Caco-2 (cell line): ENCODE measurements around the gene SLC25A51. TPM values are rescaled to one million over a fixed set of nuclear protein-coding genes. Genes with fewer than 3 reads are reported as not detected.

Experiments used
- BruUV-seq: library from RNA; stranded (reverse); fragments of 400-500 nt; replicated peaks from 2 replicates; lab custom pipeline; 2021; lab: Mats Ljungman, UMichigan
- CTCF ChIA-PET: fragments of 300-600 bp; sonication (Branson Sonifier 250); formaldehyde crosslinking; loops from one replicate; lab custom pipeline; 2022; ENCODE audit warnings: antibody characterized with exemption; lab: Charles Lee
- POLR2A ChIA-PET: fragments of 300-600 bp; sonication (Branson Sonifier 250); formaldehyde crosslinking; loops from one replicate; lab custom pipeline; 2022; ENCODE audit warnings: antibody characterized with exemption; lab: Charles Lee
- DNase-seq, 2 experiments: peaks; one replicate each; pipeline versions ENCODE4 v3.0.0 to v3.0.0-alpha.2; 2020 to 2022
- H3K27me3 ChIP-seq: replicated peaks from 2 replicates; pipeline ENCODE4 v1.6.0; 2011; ENCODE audit warnings: low read length; ENCODE audit not compliant: control insufficient read depth, insufficient read depth
- H3K36me3 ChIP-seq: 2 replicates; pipeline ENCODE4 v1.5.1; 2011; ENCODE audit warnings: low read length; ENCODE audit not compliant: control insufficient read depth, insufficient read depth
- H3K4me1 ChIP-seq: fragments of 250-450 bp; sonication (Bioruptor Pico); 2 replicates; pipeline ENCODE4 v1.5.1; 2020; ENCODE audit warnings: mild to moderate bottlenecking
- H3K4me3 ChIP-seq: 2 replicates; pipeline ENCODE4 v1.5.1; 2011; ENCODE audit warnings: low read depth, mild to moderate bottlenecking, control low read depth, low read length
- H3K9me3 ChIP-seq: fragments of 250-450 bp; sonication (Bioruptor Pico); 2 replicates; pipeline ENCODE4 v1.5.1; 2020; ENCODE audit warnings: mild to moderate bottlenecking, moderate library complexity
- H3K27ac Mint-ChIP-seq: one replicate; pipeline ENCODE4 v1.8.0; 2022; ENCODE audit warnings: mixed read lengths; ENCODE audit not compliant: unreplicated experiment
- H3K27me3 Mint-ChIP-seq: one replicate; pipeline ENCODE4 v1.8.0; 2022; ENCODE audit warnings: mixed read lengths; ENCODE audit not compliant: insufficient read depth, unreplicated experiment
- H3K36me3 Mint-ChIP-seq: one replicate; pipeline ENCODE4 v1.8.0; 2022; ENCODE audit warnings: mild to moderate bottlenecking, mixed read lengths; ENCODE audit not compliant: insufficient read depth, unreplicated experiment
- H3K4me1 Mint-ChIP-seq: one replicate; pipeline ENCODE4 v1.8.0; 2022; ENCODE audit warnings: low read depth, mixed read lengths; ENCODE audit not compliant: unreplicated experiment
- H3K4me3 Mint-ChIP-seq: one replicate; pipeline ENCODE4 v1.8.0; 2022; ENCODE audit warnings: mild to moderate bottlenecking, moderate library complexity, mixed read lengths; ENCODE audit not compliant: unreplicated experiment
- H3K9me3 Mint-ChIP-seq: one replicate; pipeline ENCODE4 v1.8.0; 2022; ENCODE audit warnings: mixed read lengths; ENCODE audit not compliant: unreplicated experiment
- intact Hi-C: fragments of 100-400 bp; cut with micrococcal nuclease; formaldehyde crosslinking; loops from one replicate; pipeline ENCODE4 v1.10.0; 2022; ENCODE audit not compliant: unreplicated experiment
- total RNA-seq: library from RNA; stranded (reverse); gene quantifications from 2 replicates; pipeline ENCODE4 v1.2.3, GENCODE V29; 2022
- TF ChIP-seq, protein P1 (sequence below), 2 experiments: fragments of 200-600 bp in 1 of 2; IDR thresholded peaks; 1 replicate in 1 of 2; 2 replicates in 1 of 2; pipeline versions ENCODE4 v1.5.1 to v1.8.0; 2011 to 2022; ENCODE audit warnings: antibody characterized with exemption in 1 of 2, control low read depth in 1 of 2, inconsistent platforms in 1 of 2, low read depth in 1 of 2, low read length in 1 of 2, mild to moderate bottlenecking in 1 of 2, moderate library complexity in 1 of 2; ENCODE audit not compliant: insufficient read depth in 1 of 2, severe bottlenecking in 1 of 2, unreplicated experiment in 1 of 2

Gene SLC25A51
- total RNA-seq, 1 experiment from 2014 or later = 29.1 TPM

DNA sequence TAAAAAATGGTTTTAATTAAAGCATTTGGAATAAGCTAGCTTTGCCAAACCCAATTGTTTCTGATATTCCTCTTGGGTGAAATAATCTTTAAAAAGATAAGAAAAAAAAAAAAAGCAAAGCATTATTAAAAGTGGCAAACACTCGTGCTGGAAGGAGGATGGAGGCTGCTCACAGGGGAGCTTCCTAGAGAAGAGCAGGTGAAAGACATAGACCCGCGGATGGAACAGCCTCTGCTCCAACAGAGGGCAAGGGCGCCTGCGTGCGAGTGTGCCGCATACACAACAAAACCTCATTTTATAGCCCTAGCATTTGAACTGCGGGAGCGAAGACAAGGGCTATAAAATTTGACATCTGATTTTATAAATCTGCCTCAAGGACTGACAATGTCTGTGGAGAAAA, 33.4 kb upstream of the SLC25A51 start:
- POLR2A ChIA-PET = interaction anchor here (0.7 kb wide), 1 partner anchor 80 kb away, joined by 6 read pairs; no protein-coding TSS in a partner anchor
- CTCF ChIA-PET = no interaction called here
- no peaks in the 10 kb centered on the region for H3K27me3 ChIP-seq
- no peak overlapping the region for H3K4me3 ChIP-seq
- Mint-ChIP-seq H3K4me3 (no peak overlapping the region), H3K27me3 (no peaks in the 10 kb centered on the region), H3K4me1 (peaks cover 14% of the 10 kb centered on the region), H3K36me3 (peaks cover 6% of the 10 kb centered on the region), H3K27ac (no peak overlapping the region), H3K9me3 (no peaks in the 10 kb centered on the region)
- H3K4me1 ChIP-seq = peaks cover 26% of the 10 kb centered on the region
- TF ChIP-seq, protein P1, sequence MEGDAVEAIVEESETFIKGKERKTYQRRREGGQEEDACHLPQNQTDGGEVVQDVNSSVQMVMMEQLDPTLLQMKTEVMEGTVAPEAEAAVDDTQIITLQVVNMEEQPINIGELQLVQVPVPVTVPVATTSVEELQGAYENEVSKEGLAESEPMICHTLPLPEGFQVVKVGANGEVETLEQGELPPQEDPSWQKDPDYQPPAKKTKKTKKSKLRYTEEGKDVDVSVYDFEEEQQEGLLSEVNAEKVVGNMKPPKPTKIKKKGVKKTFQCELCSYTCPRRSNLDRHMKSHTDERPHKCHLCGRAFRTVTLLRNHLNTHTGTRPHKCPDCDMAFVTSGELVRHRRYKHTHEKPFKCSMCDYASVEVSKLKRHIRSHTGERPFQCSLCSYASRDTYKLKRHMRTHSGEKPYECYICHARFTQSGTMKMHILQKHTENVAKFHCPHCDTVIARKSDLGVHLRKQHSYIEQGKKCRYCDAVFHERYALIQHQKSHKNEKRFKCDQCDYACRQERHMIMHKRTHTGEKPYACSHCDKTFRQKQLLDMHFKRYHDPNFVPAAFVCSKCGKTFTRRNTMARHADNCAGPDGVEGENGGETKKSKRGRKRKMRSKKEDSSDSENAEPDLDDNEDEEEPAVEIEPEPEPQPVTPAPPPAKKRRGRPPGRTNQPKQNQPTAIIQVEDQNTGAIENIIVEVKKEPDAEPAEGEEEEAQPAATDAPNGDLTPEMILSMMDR (IDR thresholded peaks at IDR 0.05; ENCODE audit: insufficient read depth in 1 of 2, low read depth in 1 of 2, low read length in 1 of 2, severe bottlenecking in 1 of 2, unreplicated experiment in 1 of 2) = no peak
- DNase-seq = no peak
- no TSS peak for BruUV-seq
- H3K9me3 ChIP-seq = no peaks in the 10 kb centered on the region
- no peaks in the 10 kb centered on the region; the same call in 1 of the 2 replicates for H3K36me3 ChIP-seq
- intact Hi-C loops = no loop called here

GRCh38 chr9:37936965-37937364, 33.0 kb upstream of the SLC25A51 start:
- Histone ChIP-seq H3K9me3 (no peaks in the 10 kb centered on the region), H3K4me3 (no peak overlapping the region), H3K36me3 (no peaks in the 10 kb centered on the region; the same call in 1 of the 2 replicates), H3K27me3 (no peaks in the 10 kb centered on the region), H3K4me1 (peaks cover 22% of the 10 kb centered on the region)
- no peak for DNase-seq
- peaks cover 6% of the 10 kb centered on the region for H3K36me3 Mint-ChIP-seq
- no peak overlapping the region for H3K4me3 Mint-ChIP-seq
- intact Hi-C loops = no loop called here
- H3K4me1 Mint-ChIP-seq = peaks cover 10% of the 10 kb centered on the region
- H3K27me3 Mint-ChIP-seq = no peaks in the 10 kb centered on the region
- H3K9me3 Mint-ChIP-seq = no peaks in the 10 kb centered on the region
- TF ChIP-seq, protein P1 (IDR thresholded peaks at IDR 0.05; ENCODE audit: insufficient read depth in 1 of 2, low read depth in 1 of 2, low read length in 1 of 2, severe bottlenecking in 1 of 2, unreplicated experiment in 1 of 2) = no peak
- POLR2A ChIA-PET = interaction anchor here (0.7 kb wide), 1 partner anchor 81 kb away, joined by 6 read pairs; no protein-coding TSS in a partner anchor
- no TSS peak for BruUV-seq
- no peak overlapping the region for H3K27ac Mint-ChIP-seq
- CTCF ChIA-PET = no interaction called here

DNA sequence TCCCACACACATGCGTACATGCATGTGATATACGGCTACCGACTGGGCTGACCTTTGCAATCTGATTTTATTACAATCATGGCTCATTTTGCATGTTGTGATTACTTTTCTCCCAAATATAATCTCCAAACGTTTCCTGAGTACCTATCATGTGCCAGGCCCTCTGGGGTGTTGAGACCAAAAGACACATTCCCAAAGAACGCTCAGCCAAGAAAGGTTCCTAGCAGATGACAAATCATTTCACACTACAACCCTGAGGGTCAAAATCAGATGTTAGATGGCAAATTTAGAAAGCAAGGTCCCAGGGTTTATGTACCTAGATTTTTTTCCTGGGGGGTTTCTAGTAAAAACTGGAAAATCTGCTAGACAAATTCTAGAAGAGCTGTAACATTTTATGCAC, 32.4 kb upstream of the SLC25A51 start:
- H3K4me3 ChIP-seq = no peak overlapping the region
- DNase-seq = no peak
- TF ChIP-seq, protein P1 (IDR thresholded peaks at IDR 0.05; ENCODE audit: insufficient read depth in 1 of 2, low read depth in 1 of 2, low read length in 1 of 2, severe bottlenecking in 1 of 2, unreplicated experiment in 1 of 2) = no peak
- CTCF ChIA-PET = no interaction called here
- intact Hi-C loops = no loop called here
- no peaks in the 10 kb centered on the region for H3K9me3 Mint-ChIP-seq
- peaks cover 6% of the 10 kb centered on the region for H3K4me1 Mint-ChIP-seq
- BruUV-seq = no TSS peak
- H3K36me3 Mint-ChIP-seq = peaks cover 9% of the 10 kb centered on the region
- POLR2A ChIA-PET = no interaction called here
- H3K36me3 ChIP-seq = no peaks in the 10 kb centered on the region; the same call in 1 of the 2 replicates
- no peak overlapping the region for H3K27ac Mint-ChIP-seq
- no peaks in the 10 kb centered on the region for H3K27me3 ChIP-seq
- no peak overlapping the region for H3K4me3 Mint-ChIP-seq
- no peaks in the 10 kb centered on the region for H3K27me3 Mint-ChIP-seq
- H3K4me1 ChIP-seq = peaks cover 20% of the 10 kb centered on the region
- H3K9me3 ChIP-seq = no peaks in the 10 kb centered on the region
